AG04450 (cell line): ENCODE measurements around the gene LRCOL1. TPM values are rescaled to one million over a fixed set of nuclear protein-coding genes. Genes with fewer than 3 reads are reported as not detected.
A peak's percentile ranks its signal among the peaks of the same experiment; 100 is the strongest.

ENCODE experiments used
- CTCF ChIA-PET: fragments of 300-600, 350-600 bp; formaldehyde crosslinking; extraction: SDS; loops from one replicate; lab custom pipeline; 2022; ENCODE audit warnings: antibody characterized with exemption, inconsistent platforms; lab: Charles Lee
- POLR2A ChIA-PET: fragments of 350-600 bp; formaldehyde crosslinking; extraction: SDS; loops from one replicate; lab custom pipeline; 2021; ENCODE audit warnings: antibody characterized with exemption, inconsistent platforms; lab: Yijun Ruan, JAX
- DNase-seq: peaks from one replicate; pipeline ENCODE4 v3.0.0-alpha.2; 2011; ENCODE audit warnings: low read depth, low spot score
- H3K27ac ChIP-seq: one replicate; pipeline ENCODE4 v1.5.1; 2012; ENCODE audit warnings: low read depth, low read length, control low read depth
- H3K27me3 ChIP-seq: one replicate; pipeline ENCODE4 v1.6.0; 2012; ENCODE audit warnings: low read length; ENCODE audit not compliant: control insufficient read depth, insufficient read depth
- H3K4me3 ChIP-seq: 2 replicates; pipeline ENCODE4 v1.5.1; 2011; ENCODE audit warnings: mild to moderate bottlenecking, low read depth, low read length, control low read depth
- H3K9me3 ChIP-seq: 2 replicates; pipeline ENCODE4 v1.5.1; 2012; ENCODE audit warnings: low read length; ENCODE audit not compliant: control insufficient read depth, insufficient read depth
- CTCF ChIP-seq: IDR thresholded peaks from 2 replicates; pipeline ENCODE4 v1.5.1; 2011; ENCODE audit warnings: low read depth, low read length, control low read depth, inconsistent platforms
- polyA plus RNA-seq: library from polyadenylated mRNA; depleted of rRNA; stranded (reverse); fragments of >200 nt; gene quantifications from 2 replicates; pipeline ENCODE4 v1.2.3, GENCODE V29; 2011

Gene LRCOL1
- polyA plus RNA-seq, 1 experiment = 0.11 TPM

- no peak for TF ChIP-seq CTCF
- no peaks in the 10 kb centered on the region for H3K27me3 ChIP-seq
- POLR2A ChIA-PET = interaction anchor here (1.2 kb wide), 1 partner anchor 11 kb away, joined by 4 read pairs; no protein-coding TSS in a partner anchor
- H3K4me3 ChIP-seq = no peak overlapping the region
- no peaks in the 10 kb centered on the region; the same call in 1 of the 2 replicates for H3K9me3 ChIP-seq
- CTCF ChIA-PET = interaction anchor here (2.1 to 2.3 kb wide), 2 partner anchors 11 to 13 kb away, joined by 6 to 12 read pairs; no protein-coding TSS in a partner anchor
- DNase-seq = no peak
- no peak overlapping the region for H3K27ac ChIP-seq
These were observed 15.5 kb upstream of the LRCOL1 start for GRCh38 chr12:132625731-132626430.

GRCh38 chr12:132624910-132625630 lies 14.7 kb upstream of the LRCOL1 start:
- no peak for TF ChIP-seq CTCF
- CTCF ChIA-PET = interaction anchor here (2.1 to 2.3 kb wide), 2 partner anchors 10 to 14 kb away, joined by 6 to 12 read pairs; no protein-coding TSS in a partner anchor
- Histone ChIP-seq H3K4me3 (no peak overlapping the region), H3K27ac (no peak overlapping the region), H3K27me3 (peaks cover 3% of the 10 kb centered on the region), H3K9me3 (no peaks in the 10 kb centered on the region; the same call in 1 of the 2 replicates)
- no peak for DNase-seq
- POLR2A ChIA-PET = interaction anchor here (1.2 kb wide), 1 partner anchor 10 kb away, joined by 4 read pairs; no protein-coding TSS in a partner anchor

- peaks cover 10% of the 10 kb centered on the region for H3K27me3 ChIP-seq
- POLR2A ChIA-PET = interaction anchor here (0.6 kb wide), 1 partner anchor 28 kb away, joined by 7 read pairs; no protein-coding TSS in a partner anchor
- TF ChIP-seq CTCF = no peak
- DNase-seq = no peak
- CTCF ChIA-PET = interaction anchor here (2.1 kb wide), 1 partner anchor 10 kb away, joined by 12 read pairs; no protein-coding TSS in a partner anchor
- H3K9me3 ChIP-seq = no peaks in the 10 kb centered on the region; the same call in 1 of the 2 replicates
- no peak overlapping the region for H3K4me3 ChIP-seq
- no peak overlapping the region for H3K27ac ChIP-seq
These were observed 13.9 kb upstream of the LRCOL1 start for GRCh38 chr12:132624186-132624855.

- no peak for TF ChIP-seq CTCF
- Histone ChIP-seq H3K4me3 (no peak overlapping the region), H3K27ac (peak overlapping the region; percentile 86), H3K27me3 (peaks cover 13% of the 10 kb centered on the region), H3K9me3 (no peaks in the 10 kb centered on the region; the same call in 1 of the 2 replicates)
- ChIA-PET POLR2A (interaction anchor here (0.9 kb wide), 1 partner anchor 13 kb away, joined by 4 read pairs; the partner anchor contains the start of gene LRCOL1), CTCF (interaction anchor here (1.2 to 2.9 kb wide), 3 partner anchors 15 to 208 kb away, joined by 4 to 9 read pairs (median 6); no protein-coding TSS in a partner anchor)
- DNase-seq = no peak
These were observed 12.9 kb upstream of the LRCOL1 start for GRCh38 chr12:132623072-132623869.
